Uterus (tissue), 2 donors: ENCODE data around the gene USP32.
"Not testable (repeated sequence)": the region's sequence is repeated elsewhere in the genome, so short reads cannot be mapped to it uniquely, and the experiment has no call there.

Experiments
- POLR2A ChIP-seq, 2 donors: fragments of 450-650 bp; IDR thresholded peaks; one replicate each; pipeline ENCODE4 v1.6.1; 2016; ENCODE audit warnings: antibody characterized with exemption in 2 of 2, mild to moderate bottlenecking in 1 of 2, moderate library complexity in 1 of 2
- TF ChIP-seq, protein P1 (sequence below), 4 experiments: fragments of 200-600 bp in 2 of 4; fragments of 450-650 bp in 2 of 4; sonication (generic) in 2 of 4; IDR thresholded peaks; one replicate each; pipeline ENCODE4 v1.5.1; 2016 to 2019; ENCODE audit warnings: antibody characterized with exemption in 4 of 4, mild to moderate bottlenecking in 2 of 4, moderate library complexity in 1 of 4

DNA sequence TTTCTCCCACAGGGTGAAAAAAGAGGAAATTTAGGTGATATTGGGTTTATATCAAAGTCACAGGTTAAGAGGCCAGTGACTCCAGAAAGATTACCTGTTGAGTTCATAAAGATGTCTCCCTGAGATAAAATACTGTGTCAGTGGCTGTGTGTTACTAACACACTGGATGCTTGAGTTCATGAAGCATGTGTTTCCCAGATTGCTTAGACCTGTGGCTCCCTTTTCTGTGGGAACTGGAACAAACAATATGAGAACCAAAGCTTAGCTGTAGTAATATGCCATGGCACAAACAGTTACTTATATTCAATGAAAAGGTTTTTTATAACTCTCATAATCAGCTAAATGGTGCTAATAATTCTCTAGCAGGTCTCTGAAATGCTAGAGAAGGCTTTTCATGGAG is 180.7 kb downstream of the USP32 start:
- TF ChIP-seq, protein P1, sequence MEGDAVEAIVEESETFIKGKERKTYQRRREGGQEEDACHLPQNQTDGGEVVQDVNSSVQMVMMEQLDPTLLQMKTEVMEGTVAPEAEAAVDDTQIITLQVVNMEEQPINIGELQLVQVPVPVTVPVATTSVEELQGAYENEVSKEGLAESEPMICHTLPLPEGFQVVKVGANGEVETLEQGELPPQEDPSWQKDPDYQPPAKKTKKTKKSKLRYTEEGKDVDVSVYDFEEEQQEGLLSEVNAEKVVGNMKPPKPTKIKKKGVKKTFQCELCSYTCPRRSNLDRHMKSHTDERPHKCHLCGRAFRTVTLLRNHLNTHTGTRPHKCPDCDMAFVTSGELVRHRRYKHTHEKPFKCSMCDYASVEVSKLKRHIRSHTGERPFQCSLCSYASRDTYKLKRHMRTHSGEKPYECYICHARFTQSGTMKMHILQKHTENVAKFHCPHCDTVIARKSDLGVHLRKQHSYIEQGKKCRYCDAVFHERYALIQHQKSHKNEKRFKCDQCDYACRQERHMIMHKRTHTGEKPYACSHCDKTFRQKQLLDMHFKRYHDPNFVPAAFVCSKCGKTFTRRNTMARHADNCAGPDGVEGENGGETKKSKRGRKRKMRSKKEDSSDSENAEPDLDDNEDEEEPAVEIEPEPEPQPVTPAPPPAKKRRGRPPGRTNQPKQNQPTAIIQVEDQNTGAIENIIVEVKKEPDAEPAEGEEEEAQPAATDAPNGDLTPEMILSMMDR (IDR thresholded peaks at IDR 0.05) = not testable (repeated sequence)
- TF ChIP-seq POLR2A (IDR thresholded peaks at IDR 0.05) = not testable (repeated sequence)
